Glutamatergic neuron (in vitro differentiated cells): Measurements from ENCODE around the gene MS4A8. TPM values are rescaled to one million over a fixed set of nuclear protein-coding genes. Genes with fewer than 3 reads are reported as not detected.

Source experiments
- DNase-seq: peaks from one replicate; pipeline ENCODE4 v3.0.0; 2022
- H3K27ac Mint-ChIP-seq: one replicate; pipeline ENCODE4 v1.8.0; 2020; ENCODE audit warnings: mild to moderate bottlenecking, mixed read lengths, inconsistent platforms; ENCODE audit not compliant: unreplicated experiment
- H3K27me3 Mint-ChIP-seq: one replicate; pipeline ENCODE4 v1.8.0; 2020; ENCODE audit warnings: mild to moderate bottlenecking, moderate library complexity, mixed read lengths, inconsistent platforms; ENCODE audit not compliant: unreplicated experiment
- H3K36me3 Mint-ChIP-seq: one replicate; pipeline ENCODE4 v1.8.0; 2020; ENCODE audit warnings: mild to moderate bottlenecking, mixed read lengths, inconsistent platforms; ENCODE audit not compliant: unreplicated experiment
- H3K4me1 Mint-ChIP-seq: one replicate; pipeline ENCODE4 v1.8.0; 2020; ENCODE audit warnings: mild to moderate bottlenecking, low read depth, mixed read lengths, inconsistent platforms; ENCODE audit not compliant: unreplicated experiment
- H3K4me3 Mint-ChIP-seq: one replicate; pipeline ENCODE4 v1.8.0; 2020; ENCODE audit warnings: mild to moderate bottlenecking, mixed read lengths, inconsistent platforms; ENCODE audit not compliant: unreplicated experiment
- H3K9me3 Mint-ChIP-seq: one replicate; pipeline ENCODE4 v1.8.0; 2020; ENCODE audit warnings: mild to moderate bottlenecking, moderate library complexity, mixed read lengths, inconsistent platforms; ENCODE audit not compliant: unreplicated experiment
- total RNA-seq: library from RNA; stranded (reverse); fragmentation: NEBNext Ultra II Directional; extraction: Animal tissue kit (Norgen Biotek cat#: 25700); gene quantifications from one replicate; pipeline ENCODE4 v1.2.1, GENCODE V29; 2021; ENCODE audit not compliant: unreplicated experiment
- TF ChIP-seq, protein P1 (sequence below): fragments of 200-600 bp; sonication (generic); IDR thresholded peaks from one replicate; pipeline ENCODE4 v1.5.0; 2021; ENCODE audit not compliant: partially characterized antibody, unreplicated experiment

Gene MS4A8
- total RNA-seq, 1 donor from 2014 or later: not detected

- H3K27ac Mint-ChIP-seq: no peak overlapping the region
- no peaks in the 10 kb centered on the region for H3K4me1 Mint-ChIP-seq
- TF ChIP-seq, protein P1, sequence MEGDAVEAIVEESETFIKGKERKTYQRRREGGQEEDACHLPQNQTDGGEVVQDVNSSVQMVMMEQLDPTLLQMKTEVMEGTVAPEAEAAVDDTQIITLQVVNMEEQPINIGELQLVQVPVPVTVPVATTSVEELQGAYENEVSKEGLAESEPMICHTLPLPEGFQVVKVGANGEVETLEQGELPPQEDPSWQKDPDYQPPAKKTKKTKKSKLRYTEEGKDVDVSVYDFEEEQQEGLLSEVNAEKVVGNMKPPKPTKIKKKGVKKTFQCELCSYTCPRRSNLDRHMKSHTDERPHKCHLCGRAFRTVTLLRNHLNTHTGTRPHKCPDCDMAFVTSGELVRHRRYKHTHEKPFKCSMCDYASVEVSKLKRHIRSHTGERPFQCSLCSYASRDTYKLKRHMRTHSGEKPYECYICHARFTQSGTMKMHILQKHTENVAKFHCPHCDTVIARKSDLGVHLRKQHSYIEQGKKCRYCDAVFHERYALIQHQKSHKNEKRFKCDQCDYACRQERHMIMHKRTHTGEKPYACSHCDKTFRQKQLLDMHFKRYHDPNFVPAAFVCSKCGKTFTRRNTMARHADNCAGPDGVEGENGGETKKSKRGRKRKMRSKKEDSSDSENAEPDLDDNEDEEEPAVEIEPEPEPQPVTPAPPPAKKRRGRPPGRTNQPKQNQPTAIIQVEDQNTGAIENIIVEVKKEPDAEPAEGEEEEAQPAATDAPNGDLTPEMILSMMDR: no peak
- H3K9me3 Mint-ChIP-seq: peaks cover 10% of the 10 kb centered on the region
- peaks cover 5% of the 10 kb centered on the region for H3K36me3 Mint-ChIP-seq
- H3K27me3 Mint-ChIP-seq: peaks cover 2% of the 10 kb centered on the region
- DNase-seq: no peak
- H3K4me3 Mint-ChIP-seq: no peak overlapping the region
These were observed 44.7 kb downstream of the MS4A8 start for GRCh38 chr11:60744114-60744513.

DNA sequence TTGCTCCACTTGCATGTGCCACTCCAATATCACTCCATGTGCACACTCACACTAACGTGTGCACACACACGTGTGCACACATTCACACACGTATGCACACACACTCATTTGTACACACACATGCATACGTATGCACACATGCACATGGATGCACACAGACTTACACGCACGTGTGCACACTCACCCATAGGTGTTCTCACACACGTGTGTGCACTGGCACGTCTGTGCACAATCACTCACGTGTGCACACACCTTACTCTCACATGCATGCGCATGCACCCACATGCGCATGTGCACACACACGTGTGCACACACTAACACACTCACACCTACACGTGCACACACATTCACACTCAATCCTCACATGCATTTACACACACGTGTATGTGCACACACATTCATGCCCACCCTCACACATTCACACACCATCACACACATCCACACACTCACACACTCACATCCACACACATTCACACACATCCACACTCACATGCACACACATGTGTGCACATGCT is 48.0 kb downstream of the MS4A8 start:
- DNase-seq: no peak
- H3K27me3 Mint-ChIP-seq: peaks cover 4% of the 10 kb centered on the region
- peaks cover 12% of the 10 kb centered on the region for H3K9me3 Mint-ChIP-seq
- H3K36me3 Mint-ChIP-seq: peaks cover 5% of the 10 kb centered on the region
- no peak overlapping the region for H3K4me3 Mint-ChIP-seq
- TF ChIP-seq, protein P1: no peak
- H3K4me1 Mint-ChIP-seq: no peaks in the 10 kb centered on the region
- no peak overlapping the region for H3K27ac Mint-ChIP-seq

- DNase-seq: no peak
- Mint-ChIP-seq H3K4me1 (no peaks in the 10 kb centered on the region), H3K27me3 (peaks cover 7% of the 10 kb centered on the region), H3K4me3 (no peak overlapping the region), H3K9me3 (peaks cover 12% of the 10 kb centered on the region), H3K27ac (no peak overlapping the region), H3K36me3 (peaks cover 5% of the 10 kb centered on the region)
- TF ChIP-seq, protein P1: no peak
These were observed 48.8 kb downstream of the MS4A8 start for GRCh38 chr11:60748225-60748624.

GRCh38 chr11:60748821-60749220 is 49.4 kb downstream of the MS4A8 start:
- Mint-ChIP-seq H3K27ac (no peak overlapping the region), H3K4me1 (no peaks in the 10 kb centered on the region), H3K36me3 (peaks cover 4% of the 10 kb centered on the region), H3K4me3 (no peak overlapping the region), H3K27me3 (peaks cover 6% of the 10 kb centered on the region), H3K9me3 (peaks cover 11% of the 10 kb centered on the region)
- no peak for DNase-seq
- TF ChIP-seq, protein P1: no peak

GRCh38 chr11:60750911-60751310 is 51.5 kb downstream of the MS4A8 start:
- Mint-ChIP-seq H3K9me3 (peaks cover 6% of the 10 kb centered on the region), H3K27ac (no peak overlapping the region), H3K27me3 (peaks cover 6% of the 10 kb centered on the region), H3K4me1 (no peaks in the 10 kb centered on the region), H3K36me3 (no peaks in the 10 kb centered on the region), H3K4me3 (no peak overlapping the region)
- DNase-seq: no peak
- TF ChIP-seq, protein P1: no peak
